BJ (cell line): ENCODE measurements around the gene MRS2. TPM values are rescaled to one million over a fixed set of nuclear protein-coding genes. Genes with fewer than 3 reads are reported as not detected.

Source experiments
- CTCF ChIA-PET: fragments of 350-600 bp; formaldehyde crosslinking; extraction: SDS; loops from one replicate; lab custom pipeline; 2021; ENCODE audit warnings: antibody characterized with exemption, inconsistent platforms; lab: Yijun Ruan, JAX
- POLR2A ChIA-PET: fragments of 300-600 bp; sonication (Branson Sonifier 250); formaldehyde crosslinking; extraction: SDS; loops from one replicate; lab custom pipeline; 2021; ENCODE audit warnings: antibody characterized with exemption; lab: Charles Lee
- DNase-seq: peaks from one replicate; pipeline ENCODE4 v3.0.0-alpha.2; 2011; ENCODE audit warnings: low read depth
- H3K27me3 ChIP-seq: 2 replicates; pipeline ENCODE4 v1.6.0; 2011; ENCODE audit warnings: low read length; ENCODE audit not compliant: control insufficient read depth, insufficient read depth
- H3K36me3 ChIP-seq: 2 replicates; pipeline ENCODE4 v1.5.1; 2011; ENCODE audit warnings: low read length; ENCODE audit not compliant: control insufficient read depth, insufficient read depth
- H3K4me3 ChIP-seq: 2 replicates; pipeline ENCODE4 v1.5.1; 2011; ENCODE audit warnings: low read depth, mild to moderate bottlenecking, control low read depth, low read length
- polyA plus RNA-seq: library from polyadenylated mRNA; depleted of rRNA; stranded (reverse); fragments of >200 nt; gene quantifications from 2 replicates; pipeline ENCODE4 v1.2.3, GENCODE V29; 2011
- TF ChIP-seq, protein P1 (sequence below): IDR thresholded peaks from 2 replicates; pipeline ENCODE4 v1.5.1; 2011; ENCODE audit warnings: low read depth, mild to moderate bottlenecking, control low read depth, inconsistent platforms, low read length, moderate library complexity; ENCODE audit not compliant: insufficient read depth

The MRS2 gene
- polyA plus RNA-seq, 1 experiment = 6.5 TPM

- ChIA-PET CTCF (interaction anchor here (1.5 to 2.7 kb wide), 4 partner anchors 14 to 146 kb away, joined by 3 to 14 read pairs (median 10); no protein-coding TSS in a partner anchor), POLR2A (no interaction called here)
- no peaks in the 10 kb centered on the region for H3K27me3 ChIP-seq
- H3K4me3 ChIP-seq = no peak overlapping the region
- DNase-seq = no peak
- TF ChIP-seq, protein P1, sequence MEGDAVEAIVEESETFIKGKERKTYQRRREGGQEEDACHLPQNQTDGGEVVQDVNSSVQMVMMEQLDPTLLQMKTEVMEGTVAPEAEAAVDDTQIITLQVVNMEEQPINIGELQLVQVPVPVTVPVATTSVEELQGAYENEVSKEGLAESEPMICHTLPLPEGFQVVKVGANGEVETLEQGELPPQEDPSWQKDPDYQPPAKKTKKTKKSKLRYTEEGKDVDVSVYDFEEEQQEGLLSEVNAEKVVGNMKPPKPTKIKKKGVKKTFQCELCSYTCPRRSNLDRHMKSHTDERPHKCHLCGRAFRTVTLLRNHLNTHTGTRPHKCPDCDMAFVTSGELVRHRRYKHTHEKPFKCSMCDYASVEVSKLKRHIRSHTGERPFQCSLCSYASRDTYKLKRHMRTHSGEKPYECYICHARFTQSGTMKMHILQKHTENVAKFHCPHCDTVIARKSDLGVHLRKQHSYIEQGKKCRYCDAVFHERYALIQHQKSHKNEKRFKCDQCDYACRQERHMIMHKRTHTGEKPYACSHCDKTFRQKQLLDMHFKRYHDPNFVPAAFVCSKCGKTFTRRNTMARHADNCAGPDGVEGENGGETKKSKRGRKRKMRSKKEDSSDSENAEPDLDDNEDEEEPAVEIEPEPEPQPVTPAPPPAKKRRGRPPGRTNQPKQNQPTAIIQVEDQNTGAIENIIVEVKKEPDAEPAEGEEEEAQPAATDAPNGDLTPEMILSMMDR = no peak
- no peaks in the 10 kb centered on the region for H3K36me3 ChIP-seq
Observed at GRCh38 chr6:24429146-24429545, 26.4 kb downstream of the MRS2 start.

GRCh38 chr6:24430086-24430485 is 27.4 kb downstream of the MRS2 start:
- ChIA-PET POLR2A (no interaction called here), CTCF (interaction anchor here (0.8 to 2.7 kb wide), 14 partner anchors 9 to 151 kb away, joined by 3 to 14 read pairs (median 3); no protein-coding TSS in a partner anchor)
- Histone ChIP-seq H3K36me3 (no peaks in the 10 kb centered on the region), H3K27me3 (no peaks in the 10 kb centered on the region), H3K4me3 (no peak overlapping the region)
- TF ChIP-seq, protein P1 = no peak
- no peak for DNase-seq

DNA sequence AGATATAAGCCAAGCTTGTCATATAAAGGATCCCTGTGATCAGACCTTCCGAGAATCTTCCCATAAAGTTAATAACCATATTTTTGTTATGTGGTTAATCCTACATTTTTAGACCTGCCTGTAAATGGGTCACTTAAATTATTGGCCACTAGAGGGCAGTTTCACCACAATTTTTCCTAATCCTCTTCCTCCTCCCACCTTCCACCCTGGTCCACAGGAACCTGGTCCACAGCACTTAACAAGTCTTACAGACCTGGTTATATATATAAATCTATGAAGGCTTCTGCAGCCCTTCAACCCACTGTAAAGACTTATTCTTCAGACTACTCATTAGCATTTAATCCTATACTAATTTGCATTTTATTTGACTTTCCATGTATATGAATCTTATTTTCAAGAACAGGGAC is 28.3 kb downstream of the MRS2 start:
- Histone ChIP-seq H3K36me3 (no peaks in the 10 kb centered on the region), H3K27me3 (no peaks in the 10 kb centered on the region), H3K4me3 (no peak overlapping the region)
- CTCF ChIA-PET = interaction anchor here (0.8 to 2.7 kb wide), 12 partner anchors 10 to 150 kb away, joined by 3 to 14 read pairs (median 4); no protein-coding TSS in a partner anchor
- no peak for DNase-seq
- TF ChIP-seq, protein P1 = peak; percentile 58
- POLR2A ChIA-PET = no interaction called here

DNA sequence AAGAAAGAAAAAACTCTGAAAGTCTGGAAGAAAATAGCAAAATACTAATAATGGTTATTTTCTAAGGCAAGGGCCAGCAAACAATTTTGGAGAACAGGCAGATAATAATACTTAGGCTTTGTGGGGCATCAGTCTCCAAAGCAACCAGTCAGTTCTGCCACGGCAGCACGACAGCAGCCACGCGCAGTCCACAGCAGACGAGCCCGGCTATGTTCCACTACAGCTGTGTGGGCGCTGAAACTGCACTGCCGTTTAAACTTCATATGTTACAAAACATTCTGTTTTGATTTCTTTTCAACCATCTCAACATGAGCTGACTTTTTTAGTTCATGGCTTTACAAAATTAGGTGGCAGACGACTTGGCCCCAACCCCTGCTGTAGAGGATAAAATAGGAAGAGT is 29.9 kb downstream of the MRS2 start:
- H3K36me3 ChIP-seq = no peaks in the 10 kb centered on the region
- DNase-seq = no peak
- TF ChIP-seq, protein P1 = no peak
- H3K4me3 ChIP-seq = no peak overlapping the region
- ChIA-PET POLR2A (no interaction called here), CTCF (interaction anchor here (1.0 to 1.1 kb wide), 2 partner anchors 30 to 89 kb away, joined by 3 to 5 read pairs; partner anchors contain the start of gene MRS2)
- H3K27me3 ChIP-seq = no peaks in the 10 kb centered on the region

GRCh38 chr6:24436979-24437378 is 34.2 kb downstream of the MRS2 start:
- DNase-seq = no peak
- Histone ChIP-seq H3K36me3 (no peaks in the 10 kb centered on the region), H3K4me3 (no peak overlapping the region), H3K27me3 (no peaks in the 10 kb centered on the region)
- ChIA-PET POLR2A (no interaction called here), CTCF (interaction anchor here (0.8 kb wide), 1 partner anchor 9 kb away, joined by 3 read pairs; no protein-coding TSS in a partner anchor)
- TF ChIP-seq, protein P1 = no peak
